HG02623 (cell line): Measurements from ENCODE around the gene ESPNL.
A peak's percentile ranks its signal among the peaks of the same experiment; 100 is the strongest.

Source experiments
- ATAC-seq: cut with Tn5 transposase; IDR thresholded peaks from one replicate; pipeline ENCODE4 v1.9.1; 2021; ENCODE audit warnings: moderate library complexity; ENCODE audit not compliant: unreplicated experiment

ESPNL gene

DNA sequence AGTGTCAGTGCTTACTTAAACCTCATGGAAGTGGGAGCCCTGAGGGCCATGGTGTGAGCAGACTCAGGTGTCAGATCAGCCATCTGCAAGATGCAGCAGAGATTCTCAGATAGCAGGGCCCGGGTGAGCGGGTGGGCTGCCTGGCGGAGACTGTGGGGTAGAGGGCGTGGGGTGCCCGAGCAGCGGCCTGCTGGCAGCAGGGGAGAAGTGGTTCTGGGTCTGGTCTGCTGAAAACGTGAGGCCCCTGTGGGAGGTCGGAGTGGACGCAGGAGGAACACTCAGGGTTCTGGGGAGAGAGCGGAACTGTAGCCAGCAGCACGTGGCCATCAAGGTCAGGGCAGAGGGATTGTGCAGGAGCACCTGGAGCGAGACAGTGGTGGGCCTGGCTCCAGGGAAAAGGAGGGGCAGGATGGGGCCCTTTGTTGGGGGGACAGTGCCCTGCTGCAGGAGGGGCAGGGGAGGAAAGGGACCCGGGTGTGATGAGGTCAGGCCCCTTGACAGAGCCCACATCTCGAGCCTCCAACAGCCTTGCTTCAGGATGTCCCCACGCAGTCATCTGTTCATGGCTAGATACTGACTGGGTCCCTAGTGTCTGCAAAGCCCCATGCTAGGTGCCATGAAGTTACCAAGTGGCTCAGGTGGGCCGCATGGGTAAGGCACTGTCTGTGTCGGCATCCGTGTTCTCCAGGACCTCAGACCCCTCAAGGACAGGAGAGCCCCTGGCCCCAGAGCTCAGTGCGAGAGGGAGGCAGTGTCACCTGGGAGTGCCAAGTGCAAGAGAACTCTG, 2.7 kb upstream of the ESPNL start:
- no peak for ATAC-seq

DNA sequence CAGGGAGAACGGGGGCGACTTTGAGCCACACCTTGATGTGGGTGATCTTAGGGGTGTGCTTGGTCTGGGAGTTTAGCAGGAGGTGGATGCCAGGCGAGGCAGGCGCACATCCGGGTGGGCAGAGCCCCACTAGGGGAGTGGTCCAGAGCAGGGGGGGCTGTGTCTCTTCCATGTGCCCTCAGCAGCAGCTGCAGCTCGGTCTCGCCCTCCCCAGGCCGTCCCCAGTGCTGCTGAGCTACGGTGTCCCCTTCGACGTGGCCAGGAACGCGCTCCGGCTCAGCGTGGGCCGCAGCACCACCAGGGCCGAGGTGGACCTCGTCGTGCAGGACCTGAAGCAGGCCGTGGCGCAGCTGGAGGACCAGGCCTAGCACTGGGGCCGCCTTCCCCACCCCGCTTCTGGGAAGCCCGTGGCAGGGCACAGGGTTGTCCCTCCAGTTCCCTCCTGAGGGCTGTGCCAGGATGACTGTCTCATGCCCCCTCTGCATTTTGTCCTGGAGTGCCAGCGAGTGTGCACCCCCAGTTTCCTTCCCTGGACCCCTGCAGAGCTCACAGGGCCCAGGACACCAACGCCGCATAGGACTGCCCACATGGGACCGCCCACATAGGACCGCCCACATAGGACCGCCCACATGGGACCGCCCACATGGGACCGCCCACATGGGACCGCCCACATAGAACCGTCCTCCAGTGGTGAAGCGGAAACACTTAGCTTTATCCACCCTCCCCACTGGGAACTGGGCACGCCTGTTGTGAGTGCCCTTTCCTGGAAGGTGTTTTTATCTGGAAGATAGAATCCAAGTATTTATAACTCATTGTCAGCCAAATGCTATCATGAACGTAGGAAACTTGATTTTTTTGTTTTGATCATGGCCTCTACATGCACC, 1.9 kb upstream of the ESPNL start:
- peak; percentile 59 for ATAC-seq

GRCh38 chr2:238098901-238099713, 1.0 kb upstream of the ESPNL start:
- no peak for ATAC-seq

DNA sequence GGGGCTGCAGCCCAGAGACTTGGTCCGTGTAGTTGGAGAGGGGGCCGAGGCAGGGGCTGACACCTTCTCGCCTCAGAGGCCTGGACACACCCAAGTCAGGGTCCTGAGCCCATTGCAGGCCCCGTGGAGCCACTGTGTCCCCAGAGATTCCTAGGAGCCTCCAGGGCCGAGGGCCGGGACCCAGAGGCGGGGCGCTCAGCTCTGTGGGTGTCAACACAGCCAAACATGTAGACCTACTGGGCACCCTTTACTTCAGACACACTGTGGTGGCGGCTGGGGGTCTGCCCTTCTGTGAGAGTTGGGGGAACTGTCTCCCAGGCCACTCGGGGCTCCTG, 459 bp upstream of the ESPNL start:
- ATAC-seq = no peak

DNA sequence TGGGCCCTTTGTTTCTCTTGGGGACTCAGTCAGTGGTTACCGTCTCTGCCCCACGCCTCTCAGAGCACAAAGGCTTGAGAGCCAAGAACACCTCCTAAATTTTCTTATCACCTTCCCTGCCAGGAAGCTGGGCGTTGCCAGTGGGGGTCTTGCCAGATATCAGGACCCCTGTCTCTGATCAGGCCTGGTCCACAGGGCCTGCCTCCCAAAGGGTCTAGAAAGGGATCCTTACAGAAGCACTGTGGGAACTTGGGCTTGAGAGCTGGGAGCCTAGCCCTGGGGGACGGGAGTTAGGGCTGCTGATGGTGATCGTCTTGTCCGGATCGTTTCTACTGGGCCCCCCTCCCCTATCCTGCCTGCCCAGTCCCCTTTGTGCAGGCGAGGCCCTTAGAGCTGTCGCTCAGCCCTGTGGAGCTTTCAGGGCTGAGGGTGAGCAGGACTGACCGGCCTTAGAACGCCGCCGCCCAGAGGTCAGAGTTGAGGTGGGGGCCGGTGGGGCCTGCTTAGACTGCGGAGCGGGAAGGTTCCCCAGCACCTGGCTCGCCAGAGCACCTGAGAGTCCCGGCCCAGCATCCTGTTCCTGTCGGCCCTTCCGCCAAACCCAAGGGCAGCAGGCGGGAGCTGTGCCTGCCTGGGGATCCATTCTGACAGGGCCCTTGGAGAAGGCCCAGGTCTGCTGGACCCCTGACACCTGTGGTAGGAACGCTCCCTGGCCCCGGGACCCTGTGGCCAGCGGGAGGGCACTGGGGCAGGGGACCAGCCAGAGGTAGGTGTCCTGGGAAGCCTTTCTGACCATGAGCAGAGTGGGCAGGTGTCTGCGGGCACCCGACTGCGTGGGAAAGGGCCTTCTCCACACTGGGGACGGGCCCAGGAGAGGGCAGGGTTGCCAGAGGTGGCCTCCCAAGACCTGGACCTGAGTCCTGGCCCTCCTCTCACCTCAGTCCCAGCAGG, 956 bp downstream of the ESPNL start:
- no peak for ATAC-seq

DNA sequence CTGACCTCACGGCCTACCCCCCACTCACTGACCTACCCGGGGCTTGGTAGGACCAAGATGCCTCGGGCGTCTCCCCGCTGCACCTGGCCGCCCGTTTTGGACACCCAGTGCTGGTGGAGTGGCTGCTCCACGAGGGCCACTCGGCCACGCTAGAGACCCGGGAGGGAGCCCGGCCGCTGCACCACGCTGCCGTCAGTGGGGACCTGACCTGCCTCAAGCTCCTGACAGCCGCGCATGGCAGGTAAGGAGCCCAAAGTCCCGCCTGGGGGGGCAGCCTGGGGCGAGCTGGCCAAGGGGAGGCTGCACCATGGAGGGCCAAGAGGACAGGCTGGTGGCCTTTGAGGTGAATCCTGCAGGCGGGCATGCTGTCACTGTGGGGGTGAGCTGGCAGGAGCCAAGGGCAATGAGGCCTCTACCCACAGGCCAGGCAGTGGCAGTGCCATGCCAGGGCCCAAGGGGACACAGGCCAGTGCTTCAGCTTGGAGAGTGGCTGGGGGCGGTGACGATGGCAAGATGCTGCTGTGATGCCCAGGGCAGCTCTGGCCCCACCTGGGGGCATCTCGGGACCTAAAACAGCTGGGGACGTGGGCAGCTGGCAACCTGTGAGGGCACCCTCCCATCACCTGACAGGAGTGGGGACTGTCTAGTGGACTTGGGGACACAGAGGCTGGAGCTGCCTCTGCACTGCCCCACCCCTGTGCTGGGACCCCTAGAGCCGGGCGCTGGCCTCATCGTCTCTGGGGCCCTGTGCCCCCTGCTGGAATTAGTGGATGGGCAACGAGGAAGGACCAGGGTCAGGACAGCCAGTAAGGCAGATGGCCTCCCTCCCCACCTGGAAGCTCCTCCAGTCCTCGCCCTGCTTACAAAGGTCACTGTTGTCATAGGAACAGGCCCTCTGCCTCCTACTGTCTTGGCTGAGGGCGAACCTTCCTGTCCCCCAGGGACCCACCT, 2.0 kb downstream of the ESPNL start:
- no peak for ATAC-seq

DNA sequence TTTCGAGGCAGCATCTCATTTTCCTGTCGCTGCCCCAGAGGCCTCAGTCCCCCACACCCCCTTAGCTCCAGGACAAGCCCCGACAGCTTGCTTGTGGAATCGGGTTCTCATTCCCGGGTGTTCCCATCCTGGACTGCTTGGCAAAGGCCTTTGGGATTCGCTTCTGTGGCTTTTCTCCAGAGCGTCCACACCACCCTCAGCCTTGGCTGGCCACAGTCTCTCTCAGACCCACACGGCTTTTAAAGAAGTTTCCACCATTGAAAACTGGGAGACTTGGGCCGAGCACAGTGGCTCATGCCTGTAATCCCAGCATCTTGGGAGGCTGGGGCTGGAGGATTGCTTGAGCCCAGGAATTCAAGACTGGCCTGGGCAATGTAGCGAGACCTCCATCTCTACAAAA, 2.7 kb downstream of the ESPNL start:
- no peak for ATAC-seq

DNA sequence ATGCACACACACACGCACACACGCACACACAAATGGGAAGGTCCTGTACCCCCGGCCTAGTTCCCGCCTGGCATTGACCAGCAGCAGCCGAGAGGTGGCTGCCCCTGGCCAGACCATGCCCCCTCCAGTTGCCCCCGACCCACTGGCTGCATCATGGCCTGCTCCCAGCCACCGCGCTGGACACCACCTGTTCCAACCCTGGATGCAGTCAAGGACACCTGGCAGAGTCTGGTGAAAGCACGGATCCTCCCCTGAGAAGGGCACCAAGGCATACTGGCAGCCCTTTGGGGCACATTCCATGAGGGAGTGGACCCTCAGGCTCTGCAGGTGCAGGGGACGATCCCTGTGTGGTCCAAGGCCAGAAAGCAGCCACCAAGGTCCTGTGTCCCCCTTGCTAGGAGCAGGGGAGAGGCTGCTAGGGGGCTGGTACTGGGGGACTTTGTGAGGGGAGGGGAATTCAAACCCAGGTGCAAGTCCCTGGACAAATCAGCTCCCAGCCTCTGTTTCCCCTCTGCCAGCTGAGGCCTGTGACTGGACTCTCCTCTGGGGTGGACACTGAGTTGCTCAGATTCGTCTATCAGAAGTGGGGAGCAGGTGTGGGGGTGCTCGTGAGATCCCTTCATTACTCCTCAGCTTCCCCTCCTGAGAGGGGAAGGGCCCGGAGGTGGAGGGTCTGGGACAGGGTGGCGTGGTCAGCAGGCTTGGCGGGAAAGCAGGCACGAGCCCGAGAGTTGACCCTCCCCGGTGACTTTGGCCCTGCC, 3.5 kb downstream of the ESPNL start:
- ATAC-seq = no peak

DNA sequence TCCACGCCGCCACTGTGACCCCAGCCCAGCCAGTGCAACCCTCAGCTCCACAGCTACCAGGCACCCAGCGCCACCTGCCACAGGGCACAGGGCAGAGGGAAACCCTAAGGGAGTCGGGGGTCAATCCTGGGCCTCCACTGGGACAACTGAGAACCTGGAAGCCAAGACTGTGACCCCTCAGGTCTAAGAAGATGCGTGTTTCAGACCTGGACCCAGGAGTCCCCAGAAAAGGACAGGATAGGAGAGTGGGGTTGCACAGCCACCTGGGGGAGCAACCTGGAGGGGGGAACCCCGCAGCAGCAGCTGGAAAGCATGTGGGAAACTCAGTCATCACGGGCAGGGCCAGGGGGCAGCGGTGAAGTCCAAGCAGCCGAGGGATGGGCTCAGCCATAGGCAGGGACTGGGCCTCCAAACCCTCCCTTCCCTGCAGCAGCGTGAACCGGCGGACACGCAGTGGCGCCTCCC, 4.1 kb downstream of the ESPNL start:
- no peak for ATAC-seq

DNA sequence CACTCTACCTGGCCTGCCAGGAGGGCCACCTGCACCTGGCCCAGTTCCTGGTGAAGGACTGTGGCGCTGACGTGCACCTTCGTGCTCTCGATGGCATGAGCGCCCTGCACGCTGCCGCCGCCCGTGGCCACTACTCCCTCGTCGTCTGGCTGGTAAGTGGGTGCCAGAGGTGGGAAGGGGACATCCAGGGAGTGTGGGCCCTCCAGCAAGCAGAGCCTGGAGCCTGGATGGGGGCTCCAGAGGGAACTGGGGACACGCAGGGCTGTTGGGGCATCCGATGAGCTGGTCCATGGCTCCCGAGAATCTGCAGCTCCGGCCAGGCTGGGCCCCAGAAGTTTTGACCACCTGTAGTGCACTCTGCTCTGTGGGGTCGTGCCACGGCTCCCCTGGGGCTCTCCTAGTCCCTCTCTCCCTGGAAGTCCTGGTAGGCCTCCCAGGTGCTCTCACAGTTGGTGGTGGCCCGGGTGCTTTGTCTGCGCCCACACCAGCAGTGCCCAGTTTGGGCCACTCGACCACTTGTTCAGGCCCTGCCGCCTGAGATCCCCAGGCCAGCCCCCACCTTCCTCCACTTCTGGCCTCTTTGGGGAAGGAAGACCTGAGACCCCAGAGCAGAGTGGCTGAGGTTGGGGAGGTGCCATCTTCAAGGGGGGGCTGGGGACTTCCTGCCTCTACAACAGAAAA, 4.7 kb downstream of the ESPNL start:
- no peak for ATAC-seq

GRCh38 chr2:238105506-238106338, 5.6 kb downstream of the ESPNL start:
- no peak for ATAC-seq

- ATAC-seq = no peak
Observed at GRCh38 chr2:238106339-238106697, 6.2 kb downstream of the ESPNL start.

DNA sequence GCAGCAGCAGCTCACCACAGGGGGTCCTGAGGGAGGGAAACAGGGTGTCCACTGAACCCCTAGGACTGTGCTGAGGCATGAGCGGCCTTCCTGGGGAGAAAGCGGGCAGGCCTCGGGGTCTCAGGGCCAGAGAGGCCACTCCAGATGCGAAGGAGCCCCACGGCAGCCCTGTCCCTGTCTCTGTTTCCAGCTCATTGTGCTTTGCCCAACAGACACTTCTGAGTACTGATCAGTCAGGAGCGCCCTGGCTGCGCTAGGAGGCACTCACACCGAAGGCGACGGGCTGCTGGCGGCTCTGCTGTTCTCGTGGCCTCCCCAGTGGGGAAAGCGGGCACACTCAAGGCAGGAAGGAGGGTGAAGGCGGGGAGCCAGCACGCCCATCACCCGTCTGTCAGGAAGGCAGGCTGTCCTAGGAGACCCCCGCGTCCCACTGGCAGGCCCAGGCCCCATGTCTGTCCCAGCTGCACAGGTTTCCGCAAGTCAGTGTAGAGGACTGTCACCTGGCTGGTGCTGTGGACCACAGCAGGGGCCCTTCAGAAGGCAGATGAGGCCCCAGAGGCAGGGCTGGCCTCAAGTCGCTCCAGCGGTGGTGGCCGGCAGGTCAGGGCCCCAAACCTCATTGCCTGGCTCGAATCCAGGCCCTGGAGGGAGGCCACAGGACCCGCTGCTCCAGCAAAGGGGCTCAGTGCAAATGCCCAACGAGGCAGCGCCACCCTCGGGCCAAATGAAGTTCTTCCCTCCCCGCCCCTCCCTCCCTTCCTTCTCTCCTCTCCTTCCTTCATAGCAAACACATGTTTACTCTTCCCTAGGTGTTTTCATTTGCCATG, 6.8 kb downstream of the ESPNL start:
- no peak for ATAC-seq

- peak; percentile 58 for ATAC-seq
Observed at GRCh38 chr2:238107525-238108422, 7.6 kb downstream of the ESPNL start.
